DMS153 treated with DMSO at 0.1 percent for 48 hours (cell line): ENCODE data around the gene CMSS1.

Source experiments
- DNase-seq: peaks from one replicate; lab custom pipeline; 2025; ENCODE audit not compliant: unreplicated experiment; lab: John Stamatoyannopoulos, UW

CMSS1 gene

DNA sequence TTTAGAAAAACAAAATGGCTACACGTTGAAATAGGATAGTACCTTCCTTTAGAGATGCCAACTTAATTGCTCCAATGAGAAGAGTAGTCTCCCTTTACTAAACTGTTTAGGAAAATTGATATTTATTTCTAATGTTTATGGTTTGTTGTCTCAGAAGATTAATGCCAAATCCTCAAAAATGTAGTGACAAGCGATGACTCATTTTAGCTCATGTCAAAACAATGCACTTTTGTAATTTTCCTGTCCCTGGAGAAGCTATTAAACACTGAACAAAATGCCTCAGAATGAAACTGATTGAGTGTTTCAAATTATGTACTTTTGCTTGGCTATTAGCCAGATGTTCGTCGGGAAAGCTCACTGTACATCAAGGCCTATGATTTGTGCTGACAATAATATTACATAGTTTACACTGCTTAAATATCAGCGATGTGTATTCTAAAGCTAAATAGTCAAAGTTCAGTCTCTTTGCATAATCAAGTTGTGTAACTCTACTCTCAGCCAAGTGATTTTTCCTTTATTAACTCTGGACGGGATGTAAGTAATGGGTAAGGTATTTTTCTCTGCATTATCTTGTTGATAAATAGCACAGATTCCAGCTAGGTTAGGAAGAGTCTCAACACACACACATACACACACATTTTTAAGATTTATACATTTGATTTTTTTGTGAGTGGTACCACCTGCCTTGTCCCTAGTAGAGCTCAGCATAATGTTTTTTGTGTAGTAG, 83.7 kb downstream of the CMSS1 start:
- no peak for DNase-seq

- no peak for DNase-seq
These were observed 84.4 kb downstream of the CMSS1 start for GRCh38 chr3:99902091-99902490.

DNA sequence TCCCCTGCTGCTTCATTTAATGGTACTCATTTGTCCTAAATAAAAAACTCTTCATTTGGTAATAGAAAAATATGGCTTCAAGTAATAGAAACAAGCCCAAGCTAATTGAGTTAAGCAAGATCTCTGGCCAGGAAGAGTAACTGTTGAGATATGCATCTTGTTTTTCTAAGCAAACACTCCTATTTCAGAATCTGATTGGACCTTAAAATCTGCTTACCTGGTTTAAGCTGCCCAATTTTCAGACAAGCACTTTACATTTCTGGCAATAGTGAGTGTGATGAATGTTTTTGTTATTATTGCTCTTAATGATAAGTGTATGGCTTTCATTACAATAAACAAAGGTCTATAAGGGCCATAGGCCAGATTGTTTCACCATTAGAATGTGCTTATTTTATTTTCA, 86.2 kb downstream of the CMSS1 start:
- DNase-seq = no peak

DNA sequence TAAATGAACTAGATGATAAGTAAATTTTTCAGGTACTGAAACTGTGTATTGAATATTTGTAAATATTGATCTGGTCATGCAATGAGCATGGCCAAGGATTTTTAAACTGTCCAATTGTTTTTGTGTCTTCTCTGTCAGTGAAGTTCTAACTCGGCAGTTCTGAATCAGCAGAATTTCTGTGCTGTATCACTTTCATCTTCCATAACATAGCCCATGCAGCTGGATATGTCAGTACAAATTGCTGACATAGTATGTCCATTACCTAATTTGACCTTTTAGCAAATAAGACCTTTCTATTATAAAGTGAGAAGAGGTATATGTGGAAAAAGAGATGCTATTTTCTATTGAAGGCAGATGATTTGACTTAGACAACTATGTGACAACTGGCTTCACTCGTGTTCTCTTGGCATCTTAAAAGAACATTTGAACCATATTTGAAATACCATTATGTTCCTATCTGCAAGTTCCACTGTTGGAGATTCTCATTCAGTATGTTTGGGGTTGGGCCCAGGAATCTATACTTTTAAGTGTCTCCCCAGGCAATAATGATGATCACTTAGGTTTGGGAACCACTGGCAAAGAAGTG, 90.4 kb downstream of the CMSS1 start:
- no peak for DNase-seq

DNA sequence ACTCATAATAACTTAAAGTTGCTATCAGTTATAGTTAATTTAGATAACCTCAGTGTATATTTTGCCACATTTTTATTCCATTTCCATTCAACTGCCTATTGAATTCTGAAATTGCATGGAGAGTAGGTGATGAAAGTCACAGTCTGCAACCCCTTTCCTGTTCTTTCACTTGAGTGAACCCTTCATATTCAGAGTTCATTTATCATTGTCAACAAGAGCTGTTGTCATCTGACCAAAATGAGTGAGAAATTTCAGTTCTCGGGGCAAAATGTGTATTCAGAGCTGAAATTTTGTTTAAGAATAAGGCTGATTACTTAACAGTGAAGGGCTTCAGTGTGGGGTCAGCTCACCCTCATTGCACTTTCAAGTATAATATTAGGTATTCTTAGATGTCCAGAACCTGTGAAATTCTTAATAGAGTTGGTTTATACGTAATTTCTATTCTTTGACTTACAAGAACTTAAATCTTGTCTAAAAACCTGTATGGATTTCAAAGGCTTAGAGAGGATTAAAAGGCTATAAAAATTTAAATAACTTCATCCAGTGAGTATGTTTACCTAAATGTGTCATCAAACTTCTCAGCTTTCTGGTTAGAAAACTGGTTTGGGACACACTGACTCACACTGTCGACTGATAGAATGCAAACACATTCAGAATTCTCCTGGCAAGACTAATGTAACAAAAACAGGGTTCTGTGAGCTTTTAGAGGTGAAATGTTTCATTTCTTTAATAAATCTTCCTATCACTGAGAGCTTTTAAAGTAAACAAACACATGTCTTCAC, 92.2 kb downstream of the CMSS1 start:
- DNase-seq = no peak

DNA sequence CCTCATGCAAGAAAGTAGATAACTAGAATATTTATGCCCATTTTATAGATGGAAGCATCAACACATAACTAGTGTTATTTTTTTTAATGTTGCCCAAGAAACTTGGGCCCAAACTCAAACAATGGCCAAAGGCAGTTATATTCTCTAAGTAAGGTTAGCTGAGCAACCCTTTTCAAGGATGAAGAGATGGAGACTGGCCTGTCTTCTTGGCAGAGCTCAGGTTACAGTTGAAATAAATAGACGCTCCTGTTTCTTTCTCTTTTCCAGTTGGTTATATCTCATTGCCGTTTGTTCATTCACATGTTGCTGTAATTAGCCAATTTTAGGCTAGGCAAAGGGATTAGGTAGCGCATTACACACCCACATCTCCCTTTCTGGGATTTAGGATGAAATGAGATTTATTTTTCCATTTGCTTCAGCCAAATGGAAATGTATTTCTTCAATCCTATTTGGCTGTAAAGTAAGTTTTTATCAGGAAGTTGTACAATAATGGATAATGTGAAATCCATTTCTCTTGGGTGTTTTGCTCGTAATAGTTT, 93.2 kb downstream of the CMSS1 start:
- no peak for DNase-seq

- DNase-seq = no peak
These were observed 93.8 kb downstream of the CMSS1 start for GRCh38 chr3:99911433-99911832.

GRCh38 chr3:99915906-99916432, 98.3 kb downstream of the CMSS1 start:
- DNase-seq = no peak

DNA sequence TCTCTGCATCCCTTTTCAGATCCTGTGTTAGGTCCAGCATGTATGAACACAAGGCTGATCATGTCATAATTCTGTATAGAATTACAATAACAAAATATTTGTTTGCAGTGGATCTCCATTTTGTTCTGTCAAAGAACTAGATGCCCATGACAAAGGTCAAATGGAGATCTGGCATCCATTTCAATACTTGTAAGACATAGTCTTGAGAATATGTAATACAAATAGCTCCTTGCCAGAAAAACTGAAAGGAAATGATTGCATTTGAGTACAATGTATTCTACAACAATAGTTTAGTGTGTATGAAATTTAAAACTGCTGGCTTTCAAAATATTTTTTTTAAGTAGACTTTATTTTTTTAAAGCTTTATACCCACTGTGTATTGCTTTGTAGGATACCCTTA, 101.1 kb downstream of the CMSS1 start:
- DNase-seq = no peak

GRCh38 chr3:99919694-99920093, 102.0 kb downstream of the CMSS1 start:
- no peak for DNase-seq

- no peak for DNase-seq
These were observed 103.1 kb downstream of the CMSS1 start for GRCh38 chr3:99920481-99921376.

- no peak for DNase-seq
These were observed 103.7 kb downstream of the CMSS1 start for GRCh38 chr3:99921377-99921695.

GRCh38 chr3:99921986-99922385, 104.3 kb downstream of the CMSS1 start:
- DNase-seq = no peak

- DNase-seq = no peak
These were observed 106.2 kb downstream of the CMSS1 start for GRCh38 chr3:99923873-99924272.

- no peak for DNase-seq
These were observed 108.0 kb downstream of the CMSS1 start for GRCh38 chr3:99925584-99926230.

GRCh38 chr3:99927671-99928457, 110.2 kb downstream of the CMSS1 start:
- no peak for DNase-seq

GRCh38 chr3:99928771-99929744, 111.4 kb downstream of the CMSS1 start:
- no peak for DNase-seq

DNA sequence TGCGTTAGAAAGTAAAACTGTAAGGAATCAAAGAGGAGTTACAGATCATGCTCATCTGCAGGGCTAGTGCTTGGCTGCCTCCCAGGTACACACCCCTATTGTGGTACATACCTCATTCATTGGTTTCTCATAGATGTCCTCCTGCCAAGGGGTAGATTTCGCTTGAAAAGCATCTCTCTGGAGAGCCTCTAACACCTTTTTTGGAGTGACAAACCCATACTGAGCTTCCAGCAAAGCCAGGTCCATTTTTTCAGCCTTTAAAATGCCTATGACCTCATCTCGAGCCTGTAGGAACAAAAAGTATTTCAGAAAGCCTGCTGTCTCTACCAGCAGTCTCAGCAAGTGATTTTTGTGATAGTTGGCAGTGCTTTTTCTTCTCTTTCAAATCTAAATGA, 112.1 kb downstream of the CMSS1 start:
- no peak for DNase-seq
